CD4-positive, alpha-beta T cell (primary cell): ENCODE measurements around the gene CWC25. TPM values are rescaled to one million over a fixed set of nuclear protein-coding genes. Genes with fewer than 3 reads are reported as not detected.

Experiments used
- ATAC-seq: fragments of 200-7000 bp; cut with Tn5 transposase; one replicate; pipeline ENCODE4 v1.10.0; 2022; ENCODE audit warnings: mild to moderate bottlenecking; ENCODE audit not compliant: poor library complexity
- CTCF ChIA-PET: fragments of 350-600 bp; sonication (Branson Sonifier 250); formaldehyde crosslinking; loops from one replicate; lab custom pipeline; 2021; ENCODE audit warnings: antibody characterized with exemption, inconsistent platforms; lab: Charles Lee
- POLR2A ChIA-PET: fragments of 350-600 bp; sonication (Branson Sonifier 250); formaldehyde crosslinking; loops from one replicate; lab custom pipeline; 2021; ENCODE audit warnings: antibody characterized with exemption, inconsistent platforms; lab: Charles Lee
- DNase-seq, 14 experiments: peaks; one replicate each; pipeline ENCODE4 v3.0.0-alpha.2; 2013 to 2020; ENCODE audit warnings: mixed read lengths in 2 of 14
- H3K27ac ChIP-seq, 2 donors: one replicate each; pipeline versions ENCODE4 v1.5.1 to v1.7.0; 2013; ENCODE audit warnings: low read length in 2 of 2, low read depth in 1 of 2, mild to moderate bottlenecking in 1 of 2
- H3K27me3 ChIP-seq, 2 experiments: 1 replicate in 1 of 2; 2 replicates in 1 of 2; pipeline versions ENCODE4 v1.6.1 to v1.7.0; 2013; ENCODE audit warnings: low read length in 2 of 2, control low read depth in 1 of 2, mild to moderate bottlenecking in 1 of 2, moderate library complexity in 1 of 2; ENCODE audit not compliant: insufficient read depth in 2 of 2, control insufficient read depth in 1 of 2
- H3K36me3 ChIP-seq: one replicate; pipeline ENCODE4 v1.6.1; 2013; ENCODE audit warnings: low read length, control low read depth; ENCODE audit not compliant: insufficient read depth
- H3K4me1 ChIP-seq: one replicate; pipeline ENCODE4 v1.6.1; 2013; ENCODE audit warnings: low read length, control low read depth; ENCODE audit not compliant: insufficient read depth
- H3K4me3 ChIP-seq: one replicate; pipeline ENCODE4 v1.5.1; 2013; ENCODE audit warnings: mild to moderate bottlenecking, low read length, moderate library complexity
- H3K9me3 ChIP-seq, 2 experiments: 1 replicate in 1 of 2; 2 replicates in 1 of 2; pipeline versions ENCODE4 v1.6.1 to v1.7.0; 2013; ENCODE audit warnings: low read length in 2 of 2, mild to moderate bottlenecking in 2 of 2, control low read depth in 1 of 2, moderate library complexity in 1 of 2; ENCODE audit not compliant: control insufficient read depth in 1 of 2, insufficient read depth in 1 of 2
- H3K27ac Mint-ChIP-seq: one replicate; pipeline ENCODE4 v1.8.0; 2020; ENCODE audit warnings: mixed read lengths
- H3K27me3 Mint-ChIP-seq: one replicate; pipeline ENCODE4 v1.8.0; 2021; ENCODE audit warnings: mixed read lengths
- H3K36me3 Mint-ChIP-seq: one replicate; pipeline ENCODE4 v1.8.0; 2021; ENCODE audit warnings: low read depth, mixed read lengths
- H3K4me1 Mint-ChIP-seq: one replicate; pipeline ENCODE4 v1.8.0; 2021; ENCODE audit warnings: low read depth, mixed read lengths
- H3K4me3 Mint-ChIP-seq: one replicate; pipeline ENCODE4 v1.8.0; 2020; ENCODE audit warnings: mild to moderate bottlenecking, mixed read lengths
- H3K9me3 Mint-ChIP-seq: one replicate; pipeline ENCODE4 v1.8.0; 2020; ENCODE audit warnings: mixed read lengths
- intact Hi-C, 2 experiments: fragments of 100-400 bp; cut with DNase I in 1 of 2; cut with micrococcal nuclease in 1 of 2; formaldehyde crosslinking; loops; one replicate each; pipeline versions ENCODE4 v1.15.1 to v1.9.0; 2023 to 2025; cut with DNase I, micrococcal nuclease
- total RNA-seq, 174 experiments: library from RNA in 2 of 174; stranded (reverse) in 2 of 174; gene quantifications; one replicate each; pipeline ENCODE4 v1.2.3 and lab custom pipeline; 2021 to 2026
- TF ChIP-seq, protein P1 (sequence below): fragments of 200-600 bp; IDR thresholded peaks from one replicate; pipeline ENCODE4 v1.8.0; 2022; ENCODE audit warnings: antibody characterized with exemption, mild to moderate bottlenecking

The CWC25 gene
- total RNA-seq, 2 experiments from 2014 or later, result 63.0 to 63.3 TPM

DNA sequence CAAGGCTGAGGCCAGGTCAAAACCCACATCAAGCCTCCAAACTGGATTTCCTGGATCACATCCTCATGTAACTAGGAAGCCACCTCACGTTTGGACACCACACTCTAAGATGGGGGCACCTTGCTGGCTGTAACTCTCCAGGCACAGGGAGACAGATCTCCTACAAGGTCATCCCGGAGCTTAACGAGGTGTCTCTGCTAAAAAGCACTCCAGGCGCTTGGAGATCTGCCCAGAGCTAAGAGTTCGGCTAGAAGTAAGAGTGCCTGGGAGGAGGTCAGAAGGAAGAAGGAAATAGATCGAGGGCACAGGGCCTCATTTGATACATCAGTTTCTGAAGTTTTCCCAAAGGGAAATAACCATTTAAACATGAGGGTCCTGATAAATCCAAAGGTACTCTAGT lies 56.7 kb downstream of the CWC25 start:
- Mint-ChIP-seq H3K27ac (no peak overlapping the region), H3K36me3 (peaks cover 95% of the 10 kb centered on the region), H3K4me1 (no peaks in the 10 kb centered on the region), H3K9me3 (no peaks in the 10 kb centered on the region), H3K27me3 (no peaks in the 10 kb centered on the region), H3K4me3 (no peak overlapping the region)
- POLR2A ChIA-PET, result interaction anchor here (0.6 to 1.0 kb wide), 2 partner anchors 12 to 14 kb away, joined by 3 read pairs; no protein-coding TSS in a partner anchor
- peaks cover 90% of the 10 kb centered on the region for H3K36me3 ChIP-seq
- no peaks in the 10 kb centered on the region for H3K4me1 ChIP-seq
- DNase-seq (no peak), ATAC-seq (no peak)
- H3K4me3 ChIP-seq, result no peak overlapping the region
- no peaks in the 10 kb centered on the region for H3K9me3 ChIP-seq
- CTCF ChIA-PET, result no interaction called here
- no peaks in the 10 kb centered on the region for H3K27me3 ChIP-seq
- intact Hi-C loops, result no loop called here
- H3K27ac ChIP-seq, result no peak overlapping the region
- TF ChIP-seq, protein P1, sequence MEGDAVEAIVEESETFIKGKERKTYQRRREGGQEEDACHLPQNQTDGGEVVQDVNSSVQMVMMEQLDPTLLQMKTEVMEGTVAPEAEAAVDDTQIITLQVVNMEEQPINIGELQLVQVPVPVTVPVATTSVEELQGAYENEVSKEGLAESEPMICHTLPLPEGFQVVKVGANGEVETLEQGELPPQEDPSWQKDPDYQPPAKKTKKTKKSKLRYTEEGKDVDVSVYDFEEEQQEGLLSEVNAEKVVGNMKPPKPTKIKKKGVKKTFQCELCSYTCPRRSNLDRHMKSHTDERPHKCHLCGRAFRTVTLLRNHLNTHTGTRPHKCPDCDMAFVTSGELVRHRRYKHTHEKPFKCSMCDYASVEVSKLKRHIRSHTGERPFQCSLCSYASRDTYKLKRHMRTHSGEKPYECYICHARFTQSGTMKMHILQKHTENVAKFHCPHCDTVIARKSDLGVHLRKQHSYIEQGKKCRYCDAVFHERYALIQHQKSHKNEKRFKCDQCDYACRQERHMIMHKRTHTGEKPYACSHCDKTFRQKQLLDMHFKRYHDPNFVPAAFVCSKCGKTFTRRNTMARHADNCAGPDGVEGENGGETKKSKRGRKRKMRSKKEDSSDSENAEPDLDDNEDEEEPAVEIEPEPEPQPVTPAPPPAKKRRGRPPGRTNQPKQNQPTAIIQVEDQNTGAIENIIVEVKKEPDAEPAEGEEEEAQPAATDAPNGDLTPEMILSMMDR, result no peak

DNA sequence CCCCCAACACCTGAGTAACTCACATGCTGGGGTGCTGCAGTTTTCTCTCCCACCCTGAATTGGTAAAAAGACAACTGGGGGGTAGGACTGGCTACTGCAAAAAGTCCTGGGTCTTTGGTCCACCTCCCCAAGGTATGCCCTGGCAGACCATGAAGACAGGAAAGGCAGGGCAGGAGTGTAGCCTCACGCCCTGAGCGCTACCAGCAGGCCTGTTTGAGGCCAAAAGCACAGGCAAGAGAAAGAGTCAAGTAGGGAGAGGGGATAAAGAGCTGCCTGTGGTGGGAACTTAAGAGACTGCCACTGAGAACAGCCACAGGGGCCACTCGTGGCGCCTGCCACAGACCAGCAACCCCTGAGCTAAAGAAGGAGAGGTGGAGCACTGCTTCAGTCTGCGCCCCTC lies 58.8 kb downstream of the CWC25 start:
- H3K4me1 Mint-ChIP-seq, result peaks cover 2% of the 10 kb centered on the region
- H3K4me3 ChIP-seq, result no peak overlapping the region
- POLR2A ChIA-PET, result no interaction called here
- intact Hi-C loops, result no loop called here
- peaks cover 89% of the 10 kb centered on the region for H3K36me3 ChIP-seq
- TF ChIP-seq, protein P1, result no peak
- ATAC-seq, result no peak
- peaks cover 96% of the 10 kb centered on the region for H3K36me3 Mint-ChIP-seq
- H3K4me3 Mint-ChIP-seq, result no peak overlapping the region
- no peak for DNase-seq
- CTCF ChIA-PET, result no interaction called here
- peaks cover 4% of the 10 kb centered on the region for H3K4me1 ChIP-seq
- H3K9me3 Mint-ChIP-seq, result no peaks in the 10 kb centered on the region
- no peaks in the 10 kb centered on the region for H3K27me3 ChIP-seq
- no peak overlapping the region for H3K27ac Mint-ChIP-seq
- H3K9me3 ChIP-seq, result no peaks in the 10 kb centered on the region
- H3K27me3 Mint-ChIP-seq, result no peaks in the 10 kb centered on the region
- H3K27ac ChIP-seq, result no peak overlapping the region

DNA sequence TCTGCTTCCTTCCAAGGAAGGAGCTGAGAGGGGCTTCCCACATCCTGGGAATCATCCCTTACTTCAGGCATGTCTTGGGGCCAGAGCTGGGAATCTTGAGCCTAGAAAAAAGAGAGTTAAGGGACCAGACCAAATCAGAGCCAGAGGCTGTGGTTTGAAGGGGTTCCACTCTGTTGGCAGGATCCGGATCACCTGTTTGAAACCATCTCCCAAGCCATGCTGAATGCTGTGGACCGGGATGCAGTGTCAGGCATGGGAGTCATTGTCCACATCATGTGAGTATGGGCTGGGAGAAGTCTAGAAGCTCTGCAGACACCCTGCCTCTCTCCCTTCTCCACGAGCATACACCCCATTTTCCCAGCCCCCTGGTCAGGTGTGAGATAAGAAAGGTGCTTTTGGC lies 62.9 kb downstream of the CWC25 start:
- Histone ChIP-seq H3K36me3 (peaks cover 84% of the 10 kb centered on the region), H3K4me1 (peaks cover 11% of the 10 kb centered on the region), H3K4me3 (no peak overlapping the region), H3K27ac (no peak overlapping the region), H3K27me3 (no peaks in the 10 kb centered on the region), H3K9me3 (no peaks in the 10 kb centered on the region)
- intact Hi-C loops, result no loop called here
- no peak for ATAC-seq
- ChIA-PET CTCF (interaction anchor here (0.8 to 0.9 kb wide), 2 partner anchors 37 to 92 kb away, joined by 3 read pairs; partner anchors contain the start of gene RPL23), POLR2A (interaction anchor here (0.8 kb wide), 1 partner anchor 10 kb away, joined by 3 read pairs; the partner anchor contains the start of gene PSMB3)
- Mint-ChIP-seq H3K27me3 (no peaks in the 10 kb centered on the region), H3K36me3 (peaks cover 82% of the 10 kb centered on the region), H3K27ac (no peak overlapping the region), H3K4me1 (peaks cover 4% of the 10 kb centered on the region), H3K9me3 (no peaks in the 10 kb centered on the region), H3K4me3 (no peak overlapping the region)
- TF ChIP-seq, protein P1, result no peak
- DNase-seq, result no peak
